ENCODE data around the gene LMAN2L. TPM values are rescaled to one million over a fixed set of nuclear protein-coding genes. Genes with fewer than 3 reads are reported as not detected.

LMAN2L gene
- total RNA-seq (1 to 10 TPM; 1.1 to 1.8 TPM), total RNA-seq (3.8 to 21.1 (median 11.5) reads per million in 172 experiments)
- polyA plus RNA-seq (2013, experiment 1 of 2) = 7.9 TPM
- polyA plus RNA-seq (2013, experiment 2 of 2) = 9.7 TPM

DNA sequence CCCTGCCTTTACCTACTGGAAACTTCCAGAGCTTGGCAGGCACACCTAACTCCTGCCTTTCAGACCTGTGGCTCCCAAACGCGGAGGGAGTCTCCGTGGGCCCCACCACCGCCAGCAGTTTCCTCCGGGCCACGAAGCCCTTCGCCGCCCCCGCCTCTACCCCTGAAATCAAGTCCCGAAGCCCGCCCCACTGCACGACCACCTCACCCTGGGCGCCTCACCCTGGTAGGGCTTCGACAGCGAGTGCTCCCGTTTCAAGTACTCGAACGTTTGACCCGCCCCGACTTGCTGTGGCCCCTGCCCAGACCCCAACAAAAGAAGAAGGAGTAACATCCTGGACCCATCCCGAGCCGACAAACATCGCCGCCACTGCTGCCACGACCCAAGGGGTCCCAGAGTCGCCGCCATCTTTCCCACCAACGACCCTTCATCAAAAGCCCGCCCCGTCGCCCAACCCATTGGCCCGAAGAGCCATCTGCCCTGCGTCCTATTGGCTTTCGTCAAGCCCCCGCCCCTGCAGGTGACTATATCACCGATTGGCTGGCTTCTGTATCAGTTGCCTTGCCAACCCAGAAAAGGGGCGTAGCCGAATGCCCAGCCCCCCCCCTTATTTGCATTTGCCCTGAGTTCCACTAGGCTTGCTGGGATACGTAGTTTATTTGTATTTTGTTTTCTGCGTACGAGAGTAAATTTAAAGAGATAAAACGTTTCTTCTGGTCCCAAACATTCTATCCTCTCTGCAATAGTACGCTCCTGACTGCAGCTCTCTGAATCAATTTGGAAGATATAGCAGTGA lies at the start of gene LMAN2L:
LMAN2L (minus strand) TSS at position 432 of the 796 bp plus-strand sequence; CDS start at position 408, 24 bp downstream.
- TF ChIP-seq CTCF (IDR thresholded peaks at IDR 0.05) = no peak
- H3K27ac ChIP-seq (ENCODE audit: low read depth in 1 of 2, low read length in 2 of 2) = peak within 1 kb of the TSS; percentile 21 to 78
- H3K36me3 ChIP-seq (ENCODE audit: insufficient read depth, low read length) = peaks cover 16% of the 10 kb centered on the region
- peaks cover 31% of the 10 kb centered on the region for H3K36me3 Mint-ChIP-seq (ENCODE audit: low read depth)
- DNase-seq (peak; percentile 88 to 99 (median 96)), ATAC-seq (ENCODE audit: poor library complexity) (peak; percentile 98)
- peak within 1 kb of the TSS; percentile 97 for H3K4me3 Mint-ChIP-seq
- peak within 1 kb of the TSS; percentile 82 for H3K27ac Mint-ChIP-seq
- POLR2A ChIA-PET = no interaction called here
- CTCF ChIA-PET = interaction anchor here (0.6 to 4.2 kb wide), 4 partner anchors 21 to 731 kb away, joined by 3 to 20 read pairs (median 4); partner anchors contain the start of gene CNNM4
- H3K4me1 ChIP-seq (ENCODE audit: insufficient read depth, low read length) = peaks cover 25% of the 10 kb centered on the region
- H3K4me1 Mint-ChIP-seq (ENCODE audit: low read depth) = peaks cover 35% of the 10 kb centered on the region
- H3K9me3 Mint-ChIP-seq = no peaks in the 10 kb centered on the region
- H3K27me3 Mint-ChIP-seq = no peaks in the 10 kb centered on the region
- H3K4me3 ChIP-seq (ENCODE audit: low read length) = peak within 1 kb of the TSS; percentile 94
- H3K27me3 ChIP-seq (ENCODE audit: control insufficient read depth in 1 of 2, insufficient read depth in 2 of 2, low read length in 2 of 2) = no peaks in the 10 kb centered on the region
- intact Hi-C loops (cut with DNase I, micrococcal nuclease) = loop anchor here (1.0 to 10.0 kb wide), 8 partner anchors 20 to 1255 kb away; partner anchors contain the start of genes CNNM4 (in 2 of the 2), CIAO1 (in 1 of the 2), CNNM3 (in 1 of the 2) and KANSL3 (in 1 of the 2)
- no peaks in the 10 kb centered on the region for H3K9me3 ChIP-seq (ENCODE audit: control insufficient read depth in 1 of 2, insufficient read depth in 1 of 2, low read length in 2 of 2)

GRCh38 chr2:96789245-96789617 lies 49.4 kb upstream of the LMAN2L start:
- H3K4me1 Mint-ChIP-seq (ENCODE audit: low read depth) = no peaks in the 10 kb centered on the region
- H3K9me3 ChIP-seq (ENCODE audit: control insufficient read depth in 1 of 2, insufficient read depth in 1 of 2, low read length in 2 of 2) = no peaks in the 10 kb centered on the region
- no peak overlapping the region for H3K27ac ChIP-seq (ENCODE audit: low read depth in 1 of 2, low read length in 2 of 2)
- H3K27me3 Mint-ChIP-seq = no peaks in the 10 kb centered on the region
- H3K4me3 ChIP-seq (ENCODE audit: low read length) = no peak overlapping the region
- intact Hi-C loops (cut with DNase I, micrococcal nuclease) = no loop called here
- ChIA-PET POLR2A (no interaction called here), CTCF (no interaction called here)
- H3K9me3 Mint-ChIP-seq = no peaks in the 10 kb centered on the region
- no peak for ATAC-seq (ENCODE audit: poor library complexity)
- H3K36me3 Mint-ChIP-seq (ENCODE audit: low read depth) = no peaks in the 10 kb centered on the region
- H3K4me1 ChIP-seq (ENCODE audit: insufficient read depth, low read length) = no peaks in the 10 kb centered on the region
- no peak for DNase-seq
- H3K36me3 ChIP-seq (ENCODE audit: insufficient read depth, low read length) = no peaks in the 10 kb centered on the region
- no peak overlapping the region for H3K4me3 Mint-ChIP-seq
- TF ChIP-seq CTCF (IDR thresholded peaks at IDR 0.05) = no peak
- no peak overlapping the region for H3K27ac Mint-ChIP-seq
- H3K27me3 ChIP-seq (ENCODE audit: control insufficient read depth in 1 of 2, insufficient read depth in 2 of 2, low read length in 2 of 2) = no peaks in the 10 kb centered on the region

DNA sequence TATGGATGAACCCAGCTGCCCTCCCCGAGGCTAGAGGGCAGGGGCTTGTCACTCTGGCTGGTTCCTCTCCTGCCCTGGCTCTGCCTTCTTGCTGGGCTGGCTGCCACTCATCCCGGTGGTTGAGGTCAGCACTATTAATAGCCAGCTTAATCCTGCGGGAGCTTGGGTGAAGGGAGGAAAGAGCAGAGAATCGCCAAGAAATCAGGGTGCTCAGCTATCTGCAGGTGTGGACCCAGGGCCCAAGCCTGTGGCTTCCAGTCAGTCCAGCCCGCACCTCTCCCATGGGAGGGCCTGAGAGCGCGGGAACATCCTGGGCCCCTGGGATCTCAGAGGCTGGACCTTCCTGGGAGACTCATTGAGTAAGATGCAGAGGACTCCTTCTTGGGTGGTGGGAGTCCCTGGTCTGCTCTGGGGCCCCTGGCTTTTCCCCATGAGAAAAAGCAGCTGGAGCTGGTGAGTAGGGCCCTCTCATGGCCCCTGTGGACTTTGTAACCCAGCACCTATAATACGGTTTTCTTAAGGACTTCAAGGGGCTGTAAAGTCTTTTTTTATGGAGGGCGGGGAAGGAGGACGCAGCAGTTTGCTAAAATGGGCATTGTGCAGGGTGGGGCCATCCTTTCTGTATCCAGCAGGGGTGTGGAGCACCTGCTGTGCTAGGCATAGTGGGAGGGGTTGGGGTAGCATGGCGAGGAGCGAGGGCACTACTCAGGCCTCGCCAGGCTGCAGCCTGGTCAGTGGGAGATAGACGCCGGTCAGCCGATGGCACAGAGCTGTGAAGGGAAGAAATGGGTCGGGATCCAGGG lies 48.8 kb upstream of the LMAN2L start:
- intact Hi-C loops (cut with DNase I, micrococcal nuclease) = no loop called here
- CTCF ChIA-PET = no interaction called here
- H3K27ac Mint-ChIP-seq = no peak overlapping the region

More for the DNA sequence above, 48.8 kb upstream of the LMAN2L start:
- ATAC-seq (ENCODE audit: poor library complexity) = no peak
- no peaks in the 10 kb centered on the region for H3K36me3 Mint-ChIP-seq (ENCODE audit: low read depth)
- H3K4me3 ChIP-seq (ENCODE audit: low read length) = no peak overlapping the region
- no peak for DNase-seq
- no peaks in the 10 kb centered on the region for H3K9me3 ChIP-seq (ENCODE audit: control insufficient read depth in 1 of 2, insufficient read depth in 1 of 2, low read length in 2 of 2)
- H3K36me3 ChIP-seq (ENCODE audit: insufficient read depth, low read length) = no peaks in the 10 kb centered on the region
- H3K27me3 ChIP-seq (ENCODE audit: control insufficient read depth in 1 of 2, insufficient read depth in 2 of 2, low read length in 2 of 2) = no peaks in the 10 kb centered on the region
- TF ChIP-seq CTCF (IDR thresholded peaks at IDR 0.05) = no peak
- no peaks in the 10 kb centered on the region for H3K9me3 Mint-ChIP-seq
- POLR2A ChIA-PET = no interaction called here
- no peaks in the 10 kb centered on the region for H3K4me1 ChIP-seq (ENCODE audit: insufficient read depth, low read length)
- no peak overlapping the region for H3K4me3 Mint-ChIP-seq
- no peaks in the 10 kb centered on the region for H3K4me1 Mint-ChIP-seq (ENCODE audit: low read depth)
- H3K27ac ChIP-seq (ENCODE audit: low read depth in 1 of 2, low read length in 2 of 2) = no peak overlapping the region
- H3K27me3 Mint-ChIP-seq = no peaks in the 10 kb centered on the region
